ENCODE measurements around the gene LRP4. TPM values are rescaled to one million over a fixed set of nuclear protein-coding genes. Genes with fewer than 3 reads are reported as not detected.

LRP4 gene
- total RNA-seq, 1 experiment from 2014 or later = 9.6 TPM

GRCh38 chr11:46835897-46836296, 82.5 kb downstream of the LRP4 start:
- Histone ChIP-seq H4K20me1 (ENCODE audit: insufficient read depth) (peaks cover 44% of the 10 kb centered on the region), H3K27me3 (ENCODE audit: insufficient read depth, low read depth) (no peaks in the 10 kb centered on the region), H3K79me2 (ENCODE audit: low read depth) (peaks cover 94% of the 10 kb centered on the region), H2AFZ (no peak overlapping the region), H3K27ac (no peak overlapping the region), H3K4me1 (replicated peaks; ENCODE audit: insufficient read depth) (no peaks in the 10 kb centered on the region), H3F3A (ENCODE audit: insufficient read depth, low read depth) (peaks cover 21% of the 10 kb centered on the region; the same call in 1 of the 2 replicates), H3K9me3 (ENCODE audit: insufficient read depth, low read depth) (no peaks in the 10 kb centered on the region), H3K36me3 (ENCODE audit: low read depth) (no peaks in the 10 kb centered on the region), H3K4me3 (no peak overlapping the region), H3K9me2 (ENCODE audit: insufficient read depth) (no peaks in the 10 kb centered on the region), H3K4me2 (no peak overlapping the region)
- TF ChIP-seq CTCF (conservative IDR thresholded peaks at IDR 0.05) = no peak
- no peak for TF ChIP-seq EZH2 (IDR thresholded peaks at IDR 0.05; ENCODE audit: low read depth)
- ChIA-PET POLR2A (ENCODE audit: unreplicated experiment) (no interaction called here), CTCF (no interaction called here)
- no TSS peak for BruUV-seq (replicated peaks)
- no peak for DNase-seq
- intact Hi-C loops (cut with micrococcal nuclease; ENCODE audit: unreplicated experiment) = no loop called here

- TF ChIP-seq CTCF (conservative IDR thresholded peaks at IDR 0.05) = no peak
- TF ChIP-seq EZH2 (IDR thresholded peaks at IDR 0.05; ENCODE audit: low read depth) = no peak
- BruUV-seq (replicated peaks) = TSS peak; percentile 3
- Histone ChIP-seq H3K36me3 (ENCODE audit: low read depth) (no peaks in the 10 kb centered on the region), H3K79me2 (ENCODE audit: low read depth) (peaks cover 94% of the 10 kb centered on the region), H3K9me3 (ENCODE audit: insufficient read depth, low read depth) (no peaks in the 10 kb centered on the region), H3F3A (ENCODE audit: insufficient read depth, low read depth) (peaks cover 21% of the 10 kb centered on the region; the same call in 1 of the 2 replicates), H4K20me1 (ENCODE audit: insufficient read depth) (peaks cover 37% of the 10 kb centered on the region), H3K4me1 (replicated peaks; ENCODE audit: insufficient read depth) (no peaks in the 10 kb centered on the region), H3K9me2 (ENCODE audit: insufficient read depth) (no peaks in the 10 kb centered on the region), H2AFZ (no peak overlapping the region), H3K4me3 (no peak overlapping the region), H3K4me2 (no peak overlapping the region), H3K27me3 (ENCODE audit: insufficient read depth, low read depth) (no peaks in the 10 kb centered on the region), H3K27ac (no peak overlapping the region)
- ChIA-PET CTCF (no interaction called here), POLR2A (ENCODE audit: unreplicated experiment) (no interaction called here)
- DNase-seq = no peak
- intact Hi-C loops (cut with micrococcal nuclease; ENCODE audit: unreplicated experiment) = no loop called here
These were observed 83.5 kb downstream of the LRP4 start for GRCh38 chr11:46834821-46835220.

GRCh38 chr11:46832511-46833214, 85.7 kb downstream of the LRP4 start:
- BruUV-seq (replicated peaks) = no TSS peak
- no peak overlapping the region for H2AFZ ChIP-seq
- H3K4me2 ChIP-seq = no peak overlapping the region
- no peaks in the 10 kb centered on the region for H3K9me2 ChIP-seq (ENCODE audit: insufficient read depth)
- peaks cover 94% of the 10 kb centered on the region for H3K79me2 ChIP-seq (ENCODE audit: low read depth)
- no peaks in the 10 kb centered on the region for H3K4me1 ChIP-seq (replicated peaks; ENCODE audit: insufficient read depth)
- no peaks in the 10 kb centered on the region for H3K36me3 ChIP-seq (ENCODE audit: low read depth)
- ChIA-PET CTCF (no interaction called here), POLR2A (ENCODE audit: unreplicated experiment) (no interaction called here)
- TF ChIP-seq EZH2 (IDR thresholded peaks at IDR 0.05; ENCODE audit: low read depth) (no peak), CTCF (conservative IDR thresholded peaks at IDR 0.05) (no peak)
- peaks cover 41% of the 10 kb centered on the region for H4K20me1 ChIP-seq (ENCODE audit: insufficient read depth)
- H3K9me3 ChIP-seq (ENCODE audit: insufficient read depth, low read depth) = no peaks in the 10 kb centered on the region
- no peak overlapping the region for H3K27ac ChIP-seq
- intact Hi-C loops (cut with micrococcal nuclease; ENCODE audit: unreplicated experiment) = no loop called here
- no peak for DNase-seq
- H3K4me3 ChIP-seq = no peak overlapping the region
- H3F3A ChIP-seq (ENCODE audit: insufficient read depth, low read depth) = peaks cover 14% of the 10 kb centered on the region
- no peaks in the 10 kb centered on the region for H3K27me3 ChIP-seq (ENCODE audit: insufficient read depth, low read depth)

Data from PC-9 (cell line).